Measurements from ENCODE around the gene SLC39A10. TPM values are rescaled to one million over a fixed set of nuclear protein-coding genes. Genes with fewer than 3 reads are reported as not detected.

SLC39A10 gene
- total and polyA plus RNA-seq, 2 donors (not counting 1 experiment from before 2014, with no cell fraction given): 18.6 to 99.3 TPM

GRCh38 chr2:195694553-195694952 lies 37.5 kb downstream of the SLC39A10 start:
- no peak overlapping the region for H3K9ac ChIP-seq (ENCODE audit: low read length)
- H3K4me2 ChIP-seq (replicated peaks; ENCODE audit: low read depth, low read length, poor library complexity, severe bottlenecking): no peak overlapping the region
- TF ChIP-seq CTCF (IDR thresholded peaks at IDR 0.05) (no peak), EZH2 (IDR thresholded peaks at IDR 0.05; ENCODE audit: borderline replicate concordance, insufficient read depth, low read depth, low read length, poor library complexity, severe bottlenecking) (no peak)
- DNase-seq (no peak), ATAC-seq (ENCODE audit: low read depth) (no peak)
- no peaks in the 10 kb centered on the region for H3K27me3 ChIP-seq (replicated peaks in 1 of 4; ENCODE audit: control extremely low read depth in 1 of 4, control insufficient read depth in 3 of 4, insufficient read depth in 4 of 4, low read length in 3 of 4)
- H4K20me1 ChIP-seq (ENCODE audit: control insufficient read depth, insufficient read depth, low read length, poor library complexity, severe bottlenecking): peaks cover 4% of the 10 kb centered on the region
- peaks cover 24% of the 10 kb centered on the region for H3K9me3 Mint-ChIP-seq (ENCODE audit: insufficient read depth)
- peaks cover 56% of the 10 kb centered on the region for H3K4me1 Mint-ChIP-seq
- CTCF ChIA-PET: no interaction called here
- H3K9me3 ChIP-seq (ENCODE audit: control extremely low read depth in 1 of 3, control insufficient read depth in 2 of 3, insufficient read depth in 1 of 3, low read length in 2 of 3): peaks cover 7 to 16% (median 14%) of the 10 kb centered on the region in 3 donors
- WGBS (ENCODE audit: insufficient coverage): 93% methylated on average over 5 of the region's 7 CpGs
- H3K27ac Mint-ChIP-seq: peak overlapping the region; percentile 43
- H3K4me3 Mint-ChIP-seq: peak overlapping the region; percentile 8
- no peak overlapping the region for H3K4me3 ChIP-seq (ENCODE audit: control extremely low read depth in 1 of 5, extremely low read depth in 1 of 5, insufficient read depth in 1 of 5, low read depth in 2 of 5, low read length in 4 of 5)
- POLR2A ChIA-PET: no interaction called here
- intact Hi-C loops (cut with micrococcal nuclease): no loop called here
- H3K27me3 Mint-ChIP-seq: no peaks in the 10 kb centered on the region
- H3K79me2 ChIP-seq (ENCODE audit: control insufficient read depth, insufficient read depth, low read length): peaks cover 59% of the 10 kb centered on the region
- H3K4me1 ChIP-seq (ENCODE audit: control insufficient read depth in 2 of 2, insufficient read depth in 2 of 2, low read length in 2 of 2): peaks cover 7% of the 10 kb centered on the region in 2 donors
- H3K36me3 ChIP-seq (replicated peaks in 1 of 2; ENCODE audit: control extremely low read depth in 1 of 2, control insufficient read depth in 1 of 2, extremely low read depth in 1 of 2, insufficient read depth in 2 of 2, low read length in 1 of 2): peaks cover 5 to 16% of the 10 kb centered on the region in 2 experiments
- no peak overlapping the region for H2AFZ ChIP-seq (ENCODE audit: insufficient read depth, low read depth, low read length, poor library complexity, severe bottlenecking)
- H3K27ac ChIP-seq (ENCODE audit: low read length in 2 of 2): no peak overlapping the region

GRCh38 chr2:195695002-195695631 lies 38.1 kb downstream of the SLC39A10 start:
- no peak overlapping the region for H3K4me2 ChIP-seq (replicated peaks; ENCODE audit: low read depth, low read length, poor library complexity, severe bottlenecking)
- no peaks in the 10 kb centered on the region for H3K27me3 ChIP-seq (replicated peaks in 1 of 4; ENCODE audit: control extremely low read depth in 1 of 4, control insufficient read depth in 3 of 4, insufficient read depth in 4 of 4, low read length in 3 of 4)
- no peak for TF ChIP-seq CTCF (IDR thresholded peaks at IDR 0.05)
- no peak for TF ChIP-seq EZH2 (IDR thresholded peaks at IDR 0.05; ENCODE audit: borderline replicate concordance, insufficient read depth, low read depth, low read length, poor library complexity, severe bottlenecking)
- peaks cover 63% of the 10 kb centered on the region for H3K79me2 ChIP-seq (ENCODE audit: control insufficient read depth, insufficient read depth, low read length)
- ChIA-PET POLR2A (no interaction called here), CTCF (no interaction called here)
- 97% methylated on average over 5 of the region's 8 CpGs for WGBS (ENCODE audit: insufficient coverage)
- intact Hi-C loops (cut with micrococcal nuclease): no loop called here
- Mint-ChIP-seq H3K27me3 (no peaks in the 10 kb centered on the region), H3K27ac (no peak overlapping the region), H3K4me3 (no peak overlapping the region), H3K9me3 (ENCODE audit: insufficient read depth) (peaks cover 29% of the 10 kb centered on the region), H3K4me1 (peaks cover 56% of the 10 kb centered on the region)
- peaks cover 4% of the 10 kb centered on the region for H4K20me1 ChIP-seq (ENCODE audit: control insufficient read depth, insufficient read depth, low read length, poor library complexity, severe bottlenecking)
- DNase-seq (no peak), ATAC-seq (ENCODE audit: low read depth) (no peak)
- no peak overlapping the region for H3K9ac ChIP-seq (ENCODE audit: low read length)
- H3K4me3 ChIP-seq (ENCODE audit: control extremely low read depth in 1 of 5, extremely low read depth in 1 of 5, insufficient read depth in 1 of 5, low read depth in 2 of 5, low read length in 4 of 5): no peak overlapping the region
- peaks cover 5 to 20% of the 10 kb centered on the region in 2 experiments for H3K36me3 ChIP-seq (replicated peaks in 1 of 2; ENCODE audit: control extremely low read depth in 1 of 2, control insufficient read depth in 1 of 2, extremely low read depth in 1 of 2, insufficient read depth in 2 of 2, low read length in 1 of 2)
- peak overlapping the region in 1 of 2 donors; percentile 23 for H3K27ac ChIP-seq (ENCODE audit: low read length in 2 of 2)
- no peak overlapping the region for H2AFZ ChIP-seq (ENCODE audit: insufficient read depth, low read depth, low read length, poor library complexity, severe bottlenecking)
- peaks cover 11 to 19% (median 14%) of the 10 kb centered on the region in 3 donors for H3K9me3 ChIP-seq (ENCODE audit: control extremely low read depth in 1 of 3, control insufficient read depth in 2 of 3, insufficient read depth in 1 of 3, low read length in 2 of 3)
- peaks cover 7% of the 10 kb centered on the region in 2 donors for H3K4me1 ChIP-seq (ENCODE audit: control insufficient read depth in 2 of 2, insufficient read depth in 2 of 2, low read length in 2 of 2)
